Measurements from ENCODE around the gene THTPA.

DNA sequence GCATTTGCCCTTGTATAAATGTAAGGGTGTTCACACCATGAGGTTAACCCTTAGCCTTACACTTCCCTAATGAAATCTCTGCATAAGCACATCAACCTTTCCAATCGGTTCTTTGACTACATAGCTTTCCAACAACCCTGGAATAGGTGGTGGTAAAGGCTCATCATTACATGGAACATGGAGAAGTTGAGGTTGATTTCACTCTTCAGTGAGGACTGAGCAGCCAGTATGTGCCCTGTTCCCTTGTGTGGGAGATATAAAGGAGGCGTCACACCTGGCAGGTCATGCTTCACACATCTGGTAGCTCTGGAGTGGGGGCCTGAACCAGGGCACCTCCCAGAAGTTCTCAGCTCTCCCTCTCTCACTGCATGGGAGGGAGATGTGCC lies 44.2 kb downstream of the THTPA start:
- TF ChIP-seq, protein P1, sequence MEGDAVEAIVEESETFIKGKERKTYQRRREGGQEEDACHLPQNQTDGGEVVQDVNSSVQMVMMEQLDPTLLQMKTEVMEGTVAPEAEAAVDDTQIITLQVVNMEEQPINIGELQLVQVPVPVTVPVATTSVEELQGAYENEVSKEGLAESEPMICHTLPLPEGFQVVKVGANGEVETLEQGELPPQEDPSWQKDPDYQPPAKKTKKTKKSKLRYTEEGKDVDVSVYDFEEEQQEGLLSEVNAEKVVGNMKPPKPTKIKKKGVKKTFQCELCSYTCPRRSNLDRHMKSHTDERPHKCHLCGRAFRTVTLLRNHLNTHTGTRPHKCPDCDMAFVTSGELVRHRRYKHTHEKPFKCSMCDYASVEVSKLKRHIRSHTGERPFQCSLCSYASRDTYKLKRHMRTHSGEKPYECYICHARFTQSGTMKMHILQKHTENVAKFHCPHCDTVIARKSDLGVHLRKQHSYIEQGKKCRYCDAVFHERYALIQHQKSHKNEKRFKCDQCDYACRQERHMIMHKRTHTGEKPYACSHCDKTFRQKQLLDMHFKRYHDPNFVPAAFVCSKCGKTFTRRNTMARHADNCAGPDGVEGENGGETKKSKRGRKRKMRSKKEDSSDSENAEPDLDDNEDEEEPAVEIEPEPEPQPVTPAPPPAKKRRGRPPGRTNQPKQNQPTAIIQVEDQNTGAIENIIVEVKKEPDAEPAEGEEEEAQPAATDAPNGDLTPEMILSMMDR (IDR thresholded peaks at IDR 0.05): no peak
- TF ChIP-seq POLR2A (IDR thresholded peaks at IDR 0.05): no peak
